B cell (primary cell): Measurements from ENCODE around the gene SLC44A1.

Experiments
- EZH2 ChIP-seq: IDR thresholded peaks from 2 replicates; pipeline ENCODE4 v1.6.1; 2012; ENCODE audit warnings: borderline replicate concordance, low read depth, mild to moderate bottlenecking, moderate library complexity, low read length; ENCODE audit not compliant: insufficient read depth, poor library complexity, severe bottlenecking
- TF ChIP-seq, protein P1 (sequence below): fragments of 200-600 bp; IDR thresholded peaks from one replicate; pipeline ENCODE4 v1.8.0; 2022; ENCODE audit warnings: antibody characterized with exemption, mild to moderate bottlenecking

DNA sequence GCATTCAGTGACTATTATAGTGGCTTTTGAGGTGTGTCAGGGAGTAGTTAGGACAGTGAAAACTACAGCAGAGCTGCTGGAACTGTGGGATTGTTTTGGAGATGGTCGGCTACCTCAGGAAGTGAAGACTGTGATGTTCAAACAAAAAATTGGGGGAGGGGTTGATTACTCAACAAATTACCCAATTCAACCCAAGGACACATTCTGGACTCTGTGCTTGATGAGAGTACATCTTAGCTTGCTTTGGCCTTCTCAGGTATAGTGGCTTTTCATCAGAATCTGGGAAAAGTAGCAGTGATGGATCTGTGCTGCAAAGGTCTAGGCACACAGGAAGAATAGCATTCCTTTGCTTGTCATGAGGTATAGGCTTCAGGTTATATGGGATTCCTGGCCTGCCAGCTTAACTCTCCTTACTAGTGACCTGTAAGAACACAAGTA, 47.0 kb downstream of the SLC44A1 start:
- TF ChIP-seq, protein P1, sequence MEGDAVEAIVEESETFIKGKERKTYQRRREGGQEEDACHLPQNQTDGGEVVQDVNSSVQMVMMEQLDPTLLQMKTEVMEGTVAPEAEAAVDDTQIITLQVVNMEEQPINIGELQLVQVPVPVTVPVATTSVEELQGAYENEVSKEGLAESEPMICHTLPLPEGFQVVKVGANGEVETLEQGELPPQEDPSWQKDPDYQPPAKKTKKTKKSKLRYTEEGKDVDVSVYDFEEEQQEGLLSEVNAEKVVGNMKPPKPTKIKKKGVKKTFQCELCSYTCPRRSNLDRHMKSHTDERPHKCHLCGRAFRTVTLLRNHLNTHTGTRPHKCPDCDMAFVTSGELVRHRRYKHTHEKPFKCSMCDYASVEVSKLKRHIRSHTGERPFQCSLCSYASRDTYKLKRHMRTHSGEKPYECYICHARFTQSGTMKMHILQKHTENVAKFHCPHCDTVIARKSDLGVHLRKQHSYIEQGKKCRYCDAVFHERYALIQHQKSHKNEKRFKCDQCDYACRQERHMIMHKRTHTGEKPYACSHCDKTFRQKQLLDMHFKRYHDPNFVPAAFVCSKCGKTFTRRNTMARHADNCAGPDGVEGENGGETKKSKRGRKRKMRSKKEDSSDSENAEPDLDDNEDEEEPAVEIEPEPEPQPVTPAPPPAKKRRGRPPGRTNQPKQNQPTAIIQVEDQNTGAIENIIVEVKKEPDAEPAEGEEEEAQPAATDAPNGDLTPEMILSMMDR, result no peak
- no peak for TF ChIP-seq EZH2
